ENCODE data around the gene CALML3.

Gene CALML3

GRCh38 chr10:5573968-5574641, 49.3 kb downstream of the CALML3 start:
- DNase-seq, result no peak

GRCh38 chr10:5574642-5575131, 49.9 kb downstream of the CALML3 start:
- DNase-seq, result no peak

GRCh38 chr10:5575144-5575481, 50.4 kb downstream of the CALML3 start:
- DNase-seq, result no peak

- DNase-seq, result no peak
These were observed 50.9 kb downstream of the CALML3 start for GRCh38 chr10:5575482-5576153.

GRCh38 chr10:5576154-5576748, 51.5 kb downstream of the CALML3 start:
- DNase-seq, result no peak
